Iris pigment epithelial cell (primary cell): ENCODE measurements around the gene TPD52L1.

ENCODE experiments used
- DNase-seq: peaks from one replicate; pipeline ENCODE4 v3.0.0-alpha.2; 2011; ENCODE audit warnings: low read depth

Gene TPD52L1

DNA sequence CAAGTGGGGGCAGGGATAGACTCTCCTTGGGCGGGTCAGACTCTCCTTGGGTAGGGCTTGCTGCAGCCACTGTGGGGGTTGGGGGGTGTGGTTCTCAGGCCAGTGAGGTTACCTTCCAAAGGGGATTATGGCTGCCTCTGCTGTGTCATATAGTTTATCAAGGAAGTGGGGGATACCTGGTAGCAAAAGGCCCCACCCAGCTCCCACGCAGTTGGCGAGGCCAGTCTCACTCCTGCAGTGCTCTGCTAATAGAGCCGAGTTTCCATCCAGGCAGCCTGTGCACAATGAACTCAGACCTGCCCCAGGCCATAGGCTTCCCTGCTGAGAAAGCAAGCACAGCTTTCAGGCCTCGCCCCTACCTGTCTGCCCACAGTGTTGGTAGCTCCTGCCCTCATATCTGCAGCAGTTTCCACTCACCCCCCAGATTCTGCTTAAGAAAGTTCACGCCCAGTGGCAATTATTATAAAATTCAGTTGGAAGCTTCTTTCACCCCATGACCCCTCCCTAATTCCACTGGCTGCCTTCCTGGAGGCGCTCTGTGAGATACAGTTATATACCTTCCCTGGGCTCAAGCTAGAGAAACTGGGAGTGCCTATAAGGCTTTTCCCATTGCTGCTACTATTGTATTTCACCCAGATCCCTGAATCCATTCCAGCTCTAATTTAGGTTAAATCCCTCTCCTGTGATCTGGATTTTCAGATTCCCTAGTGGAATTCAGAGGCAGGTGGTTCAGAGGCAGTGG is 92.1 kb downstream of the TPD52L1 start:
- no peak for DNase-seq

DNA sequence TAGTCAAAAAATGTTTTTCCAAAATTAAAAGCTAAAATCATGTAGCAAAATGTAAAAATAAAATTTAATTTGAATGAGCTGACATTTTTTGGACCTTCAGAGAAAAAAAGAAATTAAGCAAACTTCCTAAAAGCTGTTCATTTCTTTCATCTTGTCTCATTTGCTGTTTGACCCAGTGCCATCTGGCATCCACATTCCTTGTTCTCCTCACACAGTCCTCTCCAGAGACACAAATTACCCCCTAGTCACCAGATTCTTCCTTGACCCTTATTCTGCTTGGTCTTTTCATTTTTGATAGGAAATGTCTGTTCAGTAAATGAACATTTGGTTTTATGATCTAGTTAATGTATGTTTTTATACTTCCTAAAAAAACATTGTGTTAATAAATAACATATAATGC is 93.0 kb downstream of the TPD52L1 start:
- DNase-seq: no peak

DNA sequence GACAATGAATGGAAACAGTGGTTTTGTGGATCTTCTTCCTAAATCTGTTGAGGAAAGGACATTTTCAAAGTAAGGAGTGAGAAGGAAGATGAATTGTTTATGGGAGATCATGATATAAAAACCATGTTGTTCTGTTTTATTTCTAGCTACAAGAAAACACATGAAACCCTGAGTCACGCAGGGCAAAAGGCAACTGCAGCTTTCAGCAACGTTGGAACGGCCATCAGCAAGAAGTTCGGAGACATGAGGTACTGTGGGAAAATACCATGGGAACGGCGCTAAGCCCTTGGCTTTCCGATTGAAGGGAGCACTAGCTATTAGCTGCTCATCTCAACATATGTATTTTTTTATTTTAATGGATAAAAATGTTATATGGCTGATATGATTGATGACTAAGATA is 94.6 kb downstream of the TPD52L1 start:
- no peak for DNase-seq

DNA sequence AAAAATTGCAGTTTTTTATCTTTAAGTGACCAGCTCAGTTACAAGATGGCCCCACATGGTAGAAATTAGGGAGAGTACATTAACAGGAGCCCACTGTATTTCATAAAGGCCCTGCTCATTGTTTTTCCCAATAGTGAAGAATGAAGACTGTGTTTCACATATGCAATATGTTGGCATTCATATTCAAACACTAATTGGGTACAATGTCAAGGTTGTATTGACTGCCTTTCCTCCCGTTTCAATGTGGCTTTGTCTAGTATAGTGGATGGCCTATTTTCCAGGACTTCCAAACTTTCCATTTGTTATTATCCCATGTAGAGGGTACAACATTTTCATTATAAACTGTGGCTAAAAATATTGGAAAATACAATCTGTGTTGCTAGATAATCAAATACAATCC is 96.9 kb downstream of the TPD52L1 start:
- no peak for DNase-seq

DNA sequence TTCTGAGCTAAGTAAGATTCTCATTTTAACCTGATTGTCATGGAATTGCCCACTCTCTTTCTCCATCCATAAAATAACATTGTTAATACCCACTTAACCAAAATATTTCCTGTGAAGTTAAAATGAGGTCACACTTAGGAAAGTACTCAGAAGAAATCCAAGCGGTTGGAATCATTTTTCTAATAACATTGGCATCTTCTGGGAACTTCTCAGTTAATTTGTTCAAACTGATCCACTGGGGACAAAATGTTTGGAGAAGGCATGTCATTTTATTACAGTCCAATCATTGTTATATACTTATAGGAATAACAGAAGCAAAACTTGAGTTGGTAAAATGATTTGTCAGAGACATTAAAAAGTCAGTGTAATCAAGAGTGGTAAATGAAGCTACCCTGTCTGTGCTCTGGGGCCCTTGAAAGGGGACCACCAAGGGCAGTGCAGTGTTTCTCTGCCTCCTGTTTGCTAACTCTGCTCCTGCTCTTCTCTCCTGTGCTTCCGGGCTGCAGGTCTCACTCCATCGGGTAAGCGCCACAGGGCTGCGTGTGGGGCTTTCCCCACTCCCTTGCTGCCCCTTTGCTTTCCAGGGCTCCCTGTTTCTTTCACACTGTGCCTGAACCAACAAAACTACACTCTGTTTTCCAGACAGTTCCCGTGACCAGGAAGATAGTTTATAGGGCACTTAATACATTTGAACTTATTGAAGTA is 98.1 kb downstream of the TPD52L1 start:
- DNase-seq: peak; percentile 28

DNA sequence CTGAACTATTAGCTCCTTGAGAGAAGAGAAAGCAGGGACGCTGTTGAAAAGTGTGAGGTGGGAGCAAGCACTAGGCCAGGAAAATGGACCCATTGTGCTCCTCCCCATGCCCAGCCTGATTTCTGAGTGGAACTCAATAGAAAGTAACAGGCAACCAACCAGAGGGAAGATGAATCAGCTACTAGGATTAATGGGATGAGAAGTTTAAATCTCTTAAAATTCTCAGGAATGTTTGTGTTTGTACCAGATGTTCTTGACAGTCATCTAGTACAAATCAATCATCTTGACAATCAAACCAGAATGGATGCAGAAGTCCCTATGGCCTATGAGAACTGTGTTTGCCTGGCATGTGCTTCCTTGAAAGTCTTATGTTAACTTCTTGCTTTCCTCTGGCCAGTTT is 99.3 kb downstream of the TPD52L1 start:
- DNase-seq: peak; percentile 51

DNA sequence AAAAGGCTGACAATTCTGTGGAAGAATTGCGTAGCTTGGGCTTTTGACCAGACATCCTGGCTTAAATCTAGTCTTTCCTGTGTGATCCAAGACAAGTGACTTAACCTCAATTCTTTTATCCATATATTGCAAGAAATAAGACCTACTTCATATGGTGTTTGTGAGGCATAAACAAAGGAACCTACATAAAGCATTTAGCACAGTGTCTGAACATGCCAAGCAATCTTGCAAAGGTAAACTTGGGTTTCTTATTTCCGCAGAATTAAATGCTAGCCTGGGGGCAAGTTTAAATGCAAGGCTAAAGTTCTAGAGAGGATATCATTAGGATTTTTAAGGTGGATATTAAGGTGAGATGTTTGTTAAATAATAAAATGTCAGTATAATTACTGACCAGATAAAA is 100.3 kb downstream of the TPD52L1 start:
- no peak for DNase-seq

DNA sequence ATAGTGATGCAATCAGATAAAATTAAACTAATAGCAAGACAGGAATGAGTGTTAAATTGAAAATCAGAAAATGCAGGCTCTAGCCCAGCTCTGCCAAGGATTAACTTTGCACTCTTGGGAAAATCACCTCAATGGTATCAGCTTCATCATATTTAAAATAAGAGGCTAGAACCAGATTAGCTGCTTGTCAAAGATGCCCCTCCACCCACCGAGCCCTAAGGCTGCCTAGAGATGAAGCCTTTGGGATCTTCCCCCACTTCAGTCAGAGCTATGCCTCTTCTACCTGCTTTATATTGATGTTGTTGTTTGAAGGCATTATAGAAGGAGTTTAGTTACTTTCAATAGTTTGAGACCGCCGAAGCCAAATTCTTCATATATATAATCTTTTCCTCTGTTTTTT is 100.7 kb downstream of the TPD52L1 start:
- no peak for DNase-seq

DNA sequence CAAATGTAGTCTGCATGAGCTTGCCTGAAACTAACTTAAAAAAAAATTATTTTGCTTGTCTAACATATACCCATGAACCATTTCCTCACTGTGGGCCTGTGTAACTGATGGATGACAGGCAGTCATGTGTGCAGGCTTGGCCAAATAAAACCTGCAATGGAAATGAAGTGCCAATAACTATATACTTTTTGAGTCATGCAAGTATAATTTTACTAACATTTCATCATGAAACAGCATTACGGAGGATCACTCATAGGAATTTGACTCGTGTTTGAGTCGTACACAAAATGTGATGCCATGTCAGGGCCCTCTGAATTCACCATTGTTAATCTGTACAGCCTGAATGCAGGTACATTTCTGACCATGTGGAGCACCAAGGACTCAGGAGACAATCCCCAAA is 101.6 kb downstream of the TPD52L1 start:
- peak; percentile 36 for DNase-seq

DNA sequence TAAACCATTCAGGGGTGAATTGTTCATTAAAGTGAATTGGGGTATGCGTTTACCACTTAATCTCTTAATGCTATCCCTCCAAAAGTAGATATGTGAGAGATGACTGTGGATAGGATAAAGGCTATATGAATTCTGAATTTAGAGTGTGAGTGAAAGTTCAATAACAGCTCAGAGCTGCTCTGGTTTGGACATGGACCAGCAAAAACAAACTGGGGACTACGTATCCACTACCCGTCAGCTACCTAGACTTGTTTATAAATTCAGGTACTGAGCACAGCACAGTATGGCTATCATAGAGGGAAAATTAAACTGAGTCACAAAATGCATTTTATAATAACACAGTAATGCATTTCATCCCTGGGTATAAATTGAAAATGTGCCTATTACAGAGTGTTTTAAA is 103.8 kb downstream of the TPD52L1 start:
- DNase-seq: peak; percentile 78

DNA sequence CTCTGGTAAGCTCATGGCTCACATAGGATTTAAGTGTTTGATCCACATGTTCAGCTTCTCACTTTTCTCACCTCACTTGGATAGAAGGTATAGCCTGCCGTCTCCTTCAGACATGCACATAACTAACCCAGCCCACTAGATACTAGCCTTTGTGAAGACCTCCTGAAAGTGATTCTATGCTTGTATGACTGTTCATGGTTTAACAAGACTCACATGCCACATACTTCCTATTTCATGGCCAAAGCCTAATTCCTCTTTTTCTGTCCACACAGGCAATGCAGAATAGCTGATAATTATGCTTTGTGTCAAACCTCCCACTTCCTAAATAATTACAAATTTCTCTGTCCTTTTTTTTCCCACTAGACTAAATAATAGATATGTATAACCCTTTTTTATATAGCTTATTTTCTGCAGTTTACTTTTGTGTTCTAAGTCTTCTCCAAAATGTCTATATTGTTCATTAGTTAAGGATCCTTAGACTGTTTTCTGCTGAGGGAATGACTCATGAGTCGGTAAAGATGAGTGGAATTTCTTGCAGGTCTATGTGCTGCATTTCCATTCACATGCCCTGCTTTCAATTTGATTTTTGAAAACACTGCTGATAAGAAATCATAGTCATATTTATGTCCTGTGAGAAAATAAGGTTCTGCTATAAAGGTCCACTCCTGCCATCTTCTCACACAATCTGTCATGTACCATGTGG is 105.2 kb downstream of the TPD52L1 start:
- DNase-seq: peak; percentile 65

DNA sequence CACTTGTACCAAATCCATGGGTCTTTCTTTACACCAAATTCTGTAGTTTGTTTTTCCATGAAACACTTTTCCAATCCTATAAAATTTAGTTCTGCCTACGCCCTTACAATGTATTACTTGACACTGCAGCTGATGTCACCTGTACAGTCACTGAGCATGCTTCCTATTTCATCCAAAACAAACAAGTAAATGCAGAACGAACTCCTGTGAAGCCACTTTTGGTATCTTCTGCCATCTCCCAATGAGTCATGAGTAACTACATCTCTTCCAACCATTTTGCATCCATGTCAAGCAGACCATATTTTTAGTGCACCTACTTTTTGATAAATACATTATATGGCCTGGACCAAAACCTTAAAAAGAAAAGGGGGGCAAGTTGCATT is 105.8 kb downstream of the TPD52L1 start:
- no peak for DNase-seq

DNA sequence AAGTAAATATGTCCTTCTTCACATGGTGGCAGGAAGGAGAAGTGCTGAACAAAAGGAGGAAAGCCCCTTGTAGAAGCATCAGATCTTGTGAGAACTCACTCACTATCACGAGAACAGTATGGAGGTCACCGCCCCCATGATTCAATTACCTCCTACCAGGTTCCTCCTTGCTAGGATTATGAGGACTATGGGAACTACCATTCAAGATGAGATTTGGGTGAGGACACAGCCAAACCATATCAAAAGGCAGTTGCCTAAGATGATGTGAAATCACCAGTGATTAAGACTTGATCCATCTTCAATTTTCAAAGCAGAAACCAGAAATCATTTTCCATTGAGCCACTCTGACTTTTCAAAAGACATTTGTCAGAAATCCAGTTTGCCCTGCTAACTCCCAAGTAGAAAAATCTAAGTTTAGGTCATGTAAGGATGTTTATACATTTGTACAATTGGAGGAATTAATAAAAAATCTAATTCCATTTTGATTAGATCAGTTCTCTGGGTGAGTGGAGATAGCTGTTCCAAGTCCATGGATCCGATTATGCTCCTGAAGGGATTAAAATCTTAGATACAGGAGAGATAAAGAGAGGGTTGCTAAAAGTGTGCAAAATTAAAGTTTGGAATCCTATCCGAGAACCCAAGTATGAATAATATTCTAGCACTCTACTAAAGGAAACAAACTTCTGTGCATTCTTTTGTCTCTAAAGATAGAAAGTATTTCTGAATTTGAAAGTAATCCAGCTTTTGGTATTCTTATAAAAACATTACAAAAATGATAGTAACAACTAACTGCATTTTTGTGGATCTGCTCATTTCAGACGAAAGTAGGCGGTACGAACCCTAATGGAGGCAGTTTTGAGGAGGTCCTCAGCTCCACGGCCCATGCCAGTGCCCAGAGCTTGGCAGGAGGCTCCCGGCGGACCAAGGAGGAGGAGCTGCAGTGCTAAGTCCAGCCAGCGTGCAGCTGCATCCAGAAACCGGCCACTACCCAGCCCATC is 108.7 kb downstream of the TPD52L1 start:
- DNase-seq: peak; percentile 82

DNA sequence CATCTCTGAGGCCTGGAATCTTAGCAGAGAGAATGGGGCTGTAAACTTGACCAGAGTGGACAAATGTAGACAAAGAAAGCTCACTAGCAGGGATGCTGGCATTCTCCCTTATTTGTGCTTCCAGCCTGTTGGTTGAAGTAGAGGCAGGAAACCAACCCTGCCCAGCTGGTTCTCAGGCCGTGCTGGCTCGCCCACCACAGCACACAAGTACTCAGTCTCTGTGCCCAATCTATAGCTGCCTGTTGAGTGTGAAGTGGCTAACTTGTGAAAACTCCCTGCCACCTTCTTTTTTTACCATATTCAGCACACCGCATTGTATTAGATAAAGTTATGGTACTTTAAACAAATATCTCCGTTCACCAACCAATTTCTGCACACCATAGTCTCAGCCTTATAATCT is 110.9 kb downstream of the TPD52L1 start:
- no peak for DNase-seq

DNA sequence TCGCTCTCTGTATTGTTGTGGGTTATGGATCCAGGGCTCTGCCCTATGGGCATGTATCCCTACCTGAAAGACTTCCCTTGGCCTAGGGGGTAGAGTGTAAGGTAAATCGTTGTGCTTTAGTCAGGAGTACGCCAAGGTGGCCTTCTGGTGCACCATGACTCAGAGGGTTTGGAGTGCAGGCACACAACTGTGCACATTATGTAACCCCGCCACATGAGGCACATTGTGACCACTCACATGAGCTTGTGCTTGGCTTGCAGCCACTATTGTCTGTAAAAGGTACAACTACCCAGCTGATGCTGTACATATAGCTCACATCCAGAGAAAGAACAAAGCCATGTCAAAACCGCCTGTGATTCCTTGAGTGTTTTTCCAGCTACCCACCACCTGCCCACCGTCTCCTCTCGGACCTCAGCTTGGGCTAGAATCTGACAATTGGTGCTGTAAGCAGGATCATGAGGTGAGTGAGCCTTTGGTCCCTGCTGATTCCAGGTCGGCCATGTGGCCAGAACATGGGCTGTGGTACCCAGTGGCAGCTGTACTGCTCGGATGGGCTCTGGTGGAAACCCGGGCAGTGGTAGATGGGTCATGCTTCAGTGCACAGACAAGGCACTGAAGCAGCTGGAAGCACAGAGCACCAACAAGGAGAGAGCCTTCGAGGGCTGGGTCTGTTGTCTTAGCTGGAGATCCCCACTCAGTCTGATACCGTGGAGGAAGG is 114.4 kb downstream of the TPD52L1 start:
- DNase-seq: peak; percentile 28

DNA sequence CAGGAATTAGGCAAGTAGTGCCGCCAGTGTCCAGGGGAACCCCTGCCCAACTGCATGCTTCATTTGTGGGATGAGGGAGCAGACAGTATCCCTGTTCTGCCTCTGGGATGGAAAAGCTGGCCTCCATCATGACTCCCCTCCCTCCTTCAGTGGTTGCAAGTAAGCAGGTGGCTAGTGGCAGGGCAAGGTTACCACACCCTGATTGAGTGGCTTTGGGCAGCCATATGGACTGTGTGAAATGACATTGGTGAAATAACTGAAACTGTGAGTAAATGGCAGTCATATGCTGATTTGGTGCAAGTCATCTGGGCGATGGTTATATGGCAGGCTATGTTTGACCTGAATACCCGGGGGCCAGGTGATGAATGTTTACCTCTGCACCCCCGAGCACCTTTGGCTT is 115.2 kb downstream of the TPD52L1 start:
- DNase-seq: no peak

DNA sequence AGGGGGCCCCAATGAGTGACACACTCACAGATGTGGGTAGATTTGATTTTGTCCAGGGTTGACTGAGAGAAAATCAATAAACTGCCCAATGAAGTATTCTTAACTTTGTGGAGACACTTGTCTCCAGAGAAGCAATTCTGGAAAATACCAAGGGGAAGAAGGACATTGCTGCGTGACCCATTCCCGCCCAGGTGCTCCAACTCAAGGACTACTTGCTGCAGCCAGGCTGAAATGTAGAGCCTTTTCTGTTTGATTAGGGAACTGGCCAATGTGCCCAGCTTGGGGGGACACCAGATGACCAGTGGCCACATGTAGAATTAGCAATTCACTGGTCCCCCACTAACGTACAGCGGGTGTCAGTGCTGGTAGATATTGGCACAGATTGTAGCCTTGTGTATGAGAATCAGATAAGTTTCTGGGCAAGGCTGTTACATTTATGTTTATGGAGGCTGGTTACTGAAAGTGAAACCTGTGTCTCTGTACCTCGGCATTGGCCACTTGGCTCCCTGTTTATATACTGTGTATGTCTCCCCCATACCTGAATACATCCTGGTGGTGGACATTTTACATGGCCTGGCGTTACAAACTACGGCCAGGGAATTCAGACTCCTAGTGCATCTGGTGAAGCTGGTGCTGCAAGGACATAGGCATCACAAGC is 115.9 kb downstream of the TPD52L1 start:
- DNase-seq: no peak

DNA sequence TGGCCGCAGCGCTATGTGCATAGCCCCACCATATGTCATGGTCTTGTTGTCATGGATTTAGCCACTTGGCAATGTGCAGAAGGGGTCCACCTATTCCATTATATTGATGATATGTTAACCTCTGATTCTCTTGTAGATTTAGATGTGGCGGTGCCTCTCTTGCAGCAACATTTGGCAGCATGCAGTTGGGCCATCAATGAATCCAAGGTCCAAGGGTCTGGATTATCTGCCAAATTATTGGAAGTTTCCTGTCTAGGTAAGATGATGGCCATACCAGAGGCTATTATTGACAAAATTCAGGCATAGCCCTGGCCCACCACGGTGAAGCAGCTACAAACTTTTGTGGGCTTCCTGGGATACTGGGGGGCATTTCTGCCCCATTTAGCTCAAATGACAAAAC is 116.8 kb downstream of the TPD52L1 start:
- DNase-seq: no peak

DNA sequence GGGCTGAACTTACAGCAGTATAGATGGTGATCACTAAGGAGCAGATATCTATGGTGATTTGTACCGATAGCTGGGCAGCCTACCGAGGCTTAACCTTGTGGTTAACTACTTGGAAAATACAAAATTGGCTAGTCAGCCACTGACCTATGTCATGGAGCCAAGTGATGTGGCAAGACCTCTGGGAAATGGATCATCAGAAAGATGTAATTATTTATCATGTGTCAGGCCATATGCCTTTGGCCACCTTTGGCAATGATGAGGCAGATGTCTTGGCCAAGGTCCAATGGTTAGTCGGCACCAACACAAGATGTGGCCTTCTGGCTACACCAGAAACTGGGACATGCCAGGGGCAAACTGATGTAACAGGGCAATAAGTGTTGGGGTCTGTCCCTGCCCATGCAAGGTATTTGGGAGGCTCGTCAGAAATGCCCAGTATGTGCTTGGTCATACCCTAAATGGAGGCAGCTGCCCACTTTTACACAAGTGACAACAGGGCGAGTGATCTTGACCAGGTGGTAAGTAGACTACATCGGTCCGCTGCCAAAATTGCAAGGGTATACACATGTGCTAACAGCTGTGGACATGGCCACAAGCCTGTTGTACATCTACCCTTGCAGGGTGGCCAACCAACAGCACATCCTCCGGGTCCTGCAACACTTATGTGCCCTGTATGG is 118.0 kb downstream of the TPD52L1 start:
- no peak for DNase-seq

DNA sequence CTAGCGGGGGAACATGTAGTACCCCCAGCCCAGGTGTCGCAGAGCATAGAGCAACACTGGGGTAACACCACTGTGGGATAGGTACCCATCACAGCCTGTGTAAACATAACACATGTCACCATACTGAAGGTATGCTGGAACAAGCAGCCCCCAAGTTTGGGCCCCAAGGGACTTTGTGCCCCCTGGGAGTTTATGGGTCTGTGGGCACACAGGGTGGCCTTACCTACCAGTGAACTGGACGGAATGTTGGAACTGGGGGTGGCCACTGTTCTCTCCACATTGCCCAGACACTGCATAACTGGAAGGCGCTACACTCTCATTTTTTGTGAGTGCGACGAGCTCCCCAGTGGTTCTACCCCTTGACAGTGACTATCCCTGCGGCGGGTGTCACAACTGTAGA is 119.7 kb downstream of the TPD52L1 start:
- no peak for DNase-seq
